ENCODE results near the gene MRPS22.
"Not testable (repeated sequence)": the region's sequence is repeated elsewhere in the genome, so short reads cannot be mapped to it uniquely, and the experiment has no call there.

Gene MRPS22

GRCh38 chr3:139312416-139312815 is 31.4 kb upstream of the MRPS22 start:
- DNase-seq (ENCODE audit: low spot score), result no peak

GRCh38 chr3:139312959-139313358 is 30.9 kb upstream of the MRPS22 start:
- no peak for DNase-seq (ENCODE audit: low spot score)

DNA sequence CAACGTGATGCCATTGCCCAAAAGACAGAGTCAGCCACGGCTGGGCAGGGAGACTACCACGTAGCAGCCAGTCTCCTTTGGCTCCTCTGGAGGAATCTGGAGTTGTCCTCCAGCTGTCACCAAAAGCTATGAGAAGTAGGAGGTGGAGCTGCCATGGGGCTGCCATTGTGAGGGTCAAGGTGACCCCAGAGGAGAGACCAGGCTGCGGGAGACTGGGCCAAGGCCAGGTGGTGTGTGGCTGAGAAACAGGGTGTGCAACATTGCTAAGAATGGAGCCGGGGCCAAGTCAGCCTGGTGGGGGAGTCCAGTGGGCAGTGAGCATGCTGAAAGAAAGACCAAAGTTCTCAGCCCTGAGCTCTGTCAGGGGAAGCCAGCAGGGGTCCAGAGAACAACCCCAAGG is 29.9 kb upstream of the MRPS22 start:
- DNase-seq (ENCODE audit: low spot score), result no peak

- DNase-seq (ENCODE audit: low spot score), result no peak
Measured at GRCh38 chr3:139317215-139317614, 26.6 kb upstream of the MRPS22 start.

DNA sequence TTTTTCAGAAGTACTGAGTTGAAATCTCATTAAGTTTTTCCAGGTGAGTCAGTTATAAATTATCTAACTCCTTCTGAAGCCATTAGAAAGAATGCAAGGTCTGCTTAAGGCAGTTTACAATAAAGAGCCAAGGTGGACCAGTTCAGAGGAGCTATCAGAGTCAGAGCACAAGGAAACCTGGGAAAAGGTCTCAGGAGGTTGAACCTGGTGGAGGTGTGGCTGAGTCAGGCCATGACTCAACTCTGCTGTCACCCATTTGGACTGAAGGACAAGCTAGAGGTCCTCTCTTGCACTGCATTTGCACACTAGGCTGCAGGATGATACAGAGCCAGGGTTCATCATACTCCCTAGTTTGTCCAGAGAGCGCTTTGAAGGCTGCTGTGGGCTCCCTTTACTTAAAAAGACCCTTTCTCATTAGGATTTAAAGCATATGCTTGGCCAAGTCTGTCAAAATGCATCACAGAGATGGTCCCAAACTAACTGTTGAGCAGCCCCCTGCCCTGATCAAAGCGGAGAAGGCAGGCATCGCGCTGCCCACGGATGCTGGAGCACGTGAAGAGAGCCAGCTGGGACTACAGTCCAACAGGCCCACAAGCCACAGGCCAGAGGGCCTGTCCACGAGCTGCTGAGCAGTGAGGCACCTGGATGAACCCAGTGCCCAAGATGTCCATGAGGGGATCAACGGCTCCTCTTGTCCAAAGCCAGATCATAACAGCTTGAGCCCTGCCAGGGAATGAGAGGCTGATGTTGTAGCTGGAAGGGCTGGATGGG is 26.0 kb upstream of the MRPS22 start:
- DNase-seq (ENCODE audit: low spot score), result no peak

GRCh38 chr3:139318431-139318816 is 25.4 kb upstream of the MRPS22 start:
- DNase-seq (ENCODE audit: low spot score), result no peak

DNA sequence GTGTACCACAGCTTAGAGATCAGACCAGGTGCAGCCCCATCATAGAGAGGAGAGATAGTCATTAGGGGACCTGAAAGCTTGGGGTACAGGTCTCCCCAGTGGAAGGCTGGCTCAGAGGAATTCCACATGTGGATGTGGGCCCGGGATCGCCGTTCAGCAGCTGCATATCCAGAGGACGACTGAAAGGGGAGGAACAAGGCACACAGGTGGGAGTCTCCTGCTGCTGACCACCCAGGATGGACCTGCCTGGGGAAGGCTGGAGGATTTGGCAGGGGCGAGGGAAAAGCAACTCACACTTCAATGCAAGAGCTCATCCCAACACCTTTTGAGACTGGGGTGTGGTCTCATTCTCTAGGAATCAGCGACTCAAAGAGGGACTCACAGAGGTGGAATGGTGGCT is 25.0 kb upstream of the MRPS22 start:
- DNase-seq (ENCODE audit: low spot score), result no peak

- peak; percentile 18 for DNase-seq (ENCODE audit: low spot score)
Measured at GRCh38 chr3:139319428-139320402, 24.1 kb upstream of the MRPS22 start.

- no peak for DNase-seq (ENCODE audit: low spot score)
Measured at GRCh38 chr3:139320551-139321309, 23.1 kb upstream of the MRPS22 start.

DNA sequence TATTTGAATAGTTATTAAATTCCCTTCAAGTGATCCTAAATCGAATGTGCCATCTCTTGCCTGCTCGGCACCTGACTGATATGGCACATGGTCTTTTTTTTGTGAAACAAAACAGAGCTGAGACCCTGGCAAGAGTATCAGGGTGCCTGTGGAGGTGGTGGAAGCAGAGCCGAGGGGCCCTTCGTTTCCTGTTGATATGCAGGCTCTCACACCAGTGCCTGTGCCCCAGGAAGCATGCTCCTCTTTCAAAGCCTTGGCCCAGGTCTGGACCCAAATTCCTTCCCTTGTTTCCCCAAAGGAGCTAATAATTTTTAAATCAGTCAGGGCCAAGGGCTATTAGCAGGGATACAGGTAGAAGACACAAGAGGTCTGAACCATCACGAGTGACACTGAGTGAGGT is 21.5 kb upstream of the MRPS22 start:
- DNase-seq (ENCODE audit: low spot score), result no peak

GRCh38 chr3:139323146-139323545 is 20.7 kb upstream of the MRPS22 start:
- no peak for DNase-seq (ENCODE audit: low spot score)

- DNase-seq (ENCODE audit: low spot score), result no peak
Measured at GRCh38 chr3:139324456-139324855, 19.4 kb upstream of the MRPS22 start.

DNA sequence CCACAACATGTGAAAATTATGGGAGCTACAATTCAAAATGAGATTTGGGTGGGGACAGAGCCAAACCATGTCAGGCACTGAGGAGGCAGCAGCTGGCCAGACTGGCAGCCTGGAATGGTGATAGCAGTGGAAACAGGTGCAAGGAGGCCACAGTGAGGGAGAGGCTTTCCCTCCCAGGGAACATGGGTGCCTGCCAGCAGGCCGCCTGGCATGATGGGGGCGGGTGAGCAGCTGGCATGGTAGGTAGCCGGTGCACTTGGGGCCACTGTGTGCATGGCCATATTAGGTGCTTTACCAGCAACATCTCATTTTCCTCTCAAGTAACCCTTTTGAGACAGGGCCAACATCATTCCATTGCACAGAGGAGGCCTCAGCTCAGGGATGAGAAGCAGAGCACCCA is 18.3 kb upstream of the MRPS22 start:
- DNase-seq (ENCODE audit: low spot score), result no peak

GRCh38 chr3:139326131-139326530 is 17.7 kb upstream of the MRPS22 start:
- DNase-seq (ENCODE audit: low spot score), result no peak

DNA sequence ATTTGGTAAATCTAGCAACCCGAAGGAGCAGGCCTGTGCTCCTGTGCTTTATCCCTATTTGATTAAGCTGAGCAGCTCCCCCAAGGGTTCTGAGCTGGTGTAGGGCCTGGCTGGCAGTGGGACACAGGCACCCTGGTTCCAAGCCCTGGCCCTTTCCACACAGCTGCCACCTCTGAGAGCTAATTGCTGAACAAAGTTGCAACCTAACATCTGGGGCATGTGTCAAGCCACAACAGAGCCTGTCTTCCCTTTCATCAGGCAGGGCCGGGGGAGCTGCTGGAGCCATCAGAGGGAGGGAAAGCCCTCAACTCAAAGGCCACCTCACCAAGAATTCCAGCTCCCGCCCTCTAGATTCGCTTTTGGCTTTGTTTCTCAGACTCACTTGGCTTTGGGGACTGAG is 17.1 kb upstream of the MRPS22 start:
- no peak for DNase-seq (ENCODE audit: low spot score)

DNA sequence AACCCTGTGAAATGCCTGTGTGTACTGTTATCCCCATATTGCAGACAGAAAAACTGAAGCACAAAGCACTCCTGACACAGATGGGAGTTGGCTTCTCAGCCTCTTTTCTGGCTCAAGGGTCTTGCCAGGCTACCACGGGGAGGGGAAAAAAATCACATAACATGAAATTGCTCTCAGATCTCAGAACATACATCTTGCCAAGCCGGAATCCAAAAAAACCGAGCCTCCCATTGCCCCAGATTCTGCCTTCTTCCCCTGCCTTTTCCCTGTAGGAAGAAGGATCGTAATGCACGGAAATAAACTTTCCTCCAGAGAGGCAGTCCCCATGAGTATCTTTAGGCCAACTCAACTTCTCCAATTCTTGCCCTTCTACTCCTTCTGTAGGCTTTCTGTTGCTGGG is 16.6 kb upstream of the MRPS22 start:
- no peak for DNase-seq (ENCODE audit: low spot score)

DNA sequence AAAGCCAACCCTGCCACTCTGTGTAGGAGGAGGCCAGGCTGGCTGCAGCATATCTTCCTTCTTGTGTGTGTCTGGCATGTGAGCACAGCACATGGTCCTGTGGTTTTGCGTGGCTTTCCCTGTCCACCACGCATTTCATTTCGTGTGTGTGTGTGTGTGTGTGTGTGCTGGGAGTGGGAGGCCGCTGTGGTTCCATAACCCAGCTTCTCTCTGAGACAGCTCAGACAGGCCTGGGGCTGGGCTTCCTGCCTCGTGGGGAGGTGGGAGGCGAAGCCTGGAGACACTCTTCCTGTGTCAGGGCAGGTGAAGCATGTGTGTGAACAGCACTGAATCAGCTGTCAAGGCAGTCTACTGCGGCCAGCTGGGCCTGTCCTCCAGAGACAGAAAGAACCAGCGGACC is 16.0 kb upstream of the MRPS22 start:
- DNase-seq (ENCODE audit: low spot score), result no peak

GRCh38 chr3:139328356-139328755 is 15.5 kb upstream of the MRPS22 start:
- DNase-seq (ENCODE audit: low spot score), result no peak

DNA sequence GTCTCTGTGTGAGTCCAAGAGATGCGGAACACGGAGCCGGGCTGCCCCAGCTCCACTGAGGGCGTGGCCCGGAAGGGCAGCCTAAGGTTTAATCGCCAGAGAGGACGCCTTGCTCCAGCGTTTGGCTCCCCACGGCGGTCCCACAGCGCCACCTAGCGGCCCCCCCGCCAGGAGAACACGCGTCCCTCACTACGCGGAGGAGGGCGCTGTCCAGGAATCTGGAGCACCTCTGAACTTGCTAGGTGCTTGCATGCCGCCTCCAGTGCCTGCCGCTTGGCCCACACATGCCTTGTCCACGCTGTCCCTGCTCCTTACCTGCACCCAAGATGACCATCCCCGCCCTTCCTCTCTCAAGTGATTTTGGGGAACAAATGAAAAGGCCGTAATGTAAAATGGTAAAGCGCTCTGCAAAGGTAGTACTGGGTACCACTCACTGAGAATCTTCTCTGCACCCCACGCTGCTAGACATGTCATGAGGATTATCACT is 14.4 kb upstream of the MRPS22 start:
- peak; percentile 86 for DNase-seq (ENCODE audit: low spot score)

GRCh38 chr3:139332092-139332491 is 11.7 kb upstream of the MRPS22 start:
- no peak for DNase-seq (ENCODE audit: low spot score)

DNA sequence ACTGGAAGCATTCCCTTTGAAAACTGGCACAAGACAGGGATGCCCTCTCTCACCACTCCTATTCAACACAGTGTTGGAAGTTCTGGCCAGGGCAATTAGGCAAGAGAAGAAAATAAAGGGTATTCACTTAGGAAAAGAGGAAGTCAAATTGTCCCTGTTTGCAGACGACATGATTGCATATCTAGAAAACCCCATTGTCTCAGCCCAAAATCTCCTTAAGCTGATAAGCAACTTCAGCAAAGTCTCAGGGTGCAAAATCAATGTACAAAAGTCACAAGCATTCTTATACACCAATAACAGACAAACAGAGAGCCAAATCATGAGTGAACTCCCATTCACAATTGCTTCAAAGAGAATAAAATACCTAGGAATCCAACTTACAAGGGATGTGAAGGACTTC is 9.1 kb upstream of the MRPS22 start:
- not testable (repeated sequence) for DNase-seq (ENCODE audit: low spot score)

DNA sequence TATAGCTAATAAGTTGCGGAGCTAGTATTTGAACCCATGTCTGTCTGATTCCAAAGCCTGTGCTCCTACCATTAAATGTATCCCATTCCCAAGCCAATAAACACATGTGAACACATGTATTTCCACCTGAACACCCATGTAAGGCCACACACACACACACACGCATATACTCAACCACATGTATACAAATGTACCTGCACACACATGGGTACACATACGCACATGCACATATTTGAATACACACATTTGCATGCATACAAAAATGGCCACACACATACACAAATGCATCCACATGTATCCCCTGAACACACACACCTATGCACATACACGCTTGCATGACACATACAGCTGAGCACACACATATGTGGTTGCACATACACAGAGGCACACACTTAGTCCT is 5.4 kb upstream of the MRPS22 start:
- no peak for DNase-seq (ENCODE audit: low spot score)

Data from RKO (cell line).